HG03066 (cell line): ENCODE results near the gene TRIM64C.
"Not testable (repeated sequence)": the region's sequence is repeated elsewhere in the genome, so short reads cannot be mapped to it uniquely, and the experiment has no call there.

Experiments used
- ATAC-seq: cut with Tn5 transposase; IDR thresholded peaks from one replicate; pipeline ENCODE4 v1.9.1; 2021; ENCODE audit warnings: low read depth; ENCODE audit not compliant: unreplicated experiment

TRIM64C gene

DNA sequence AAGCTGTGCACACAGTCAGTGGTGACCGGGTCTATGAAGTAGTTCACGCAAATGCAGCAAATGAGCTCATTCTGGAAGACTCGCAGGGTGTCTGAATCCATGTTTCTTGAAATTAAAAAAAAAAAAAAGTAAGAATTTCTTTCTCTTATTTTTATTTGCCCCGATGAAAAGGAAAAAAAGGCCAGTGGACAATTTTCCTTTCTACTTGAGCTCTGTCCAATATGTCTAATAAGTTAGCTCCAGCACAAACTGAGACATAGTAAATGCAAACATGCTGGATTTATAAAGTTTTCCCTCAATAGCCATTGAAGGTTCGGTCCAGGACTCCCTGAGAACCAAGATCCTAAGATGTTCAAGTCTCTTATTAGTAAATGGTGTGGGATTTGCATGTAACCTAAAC lies at the start of gene TRIM64C:
TSS of gene TRIM64C (minus strand) at position 101 of the 400 bp plus-strand sequence. CDS start at position 101, 0 bp downstream.
- ATAC-seq = not testable (repeated sequence)

GRCh38 chr11:49102356-49102755 lies 43.4 kb upstream of the TRIM64C start:
- not testable (repeated sequence) for ATAC-seq

DNA sequence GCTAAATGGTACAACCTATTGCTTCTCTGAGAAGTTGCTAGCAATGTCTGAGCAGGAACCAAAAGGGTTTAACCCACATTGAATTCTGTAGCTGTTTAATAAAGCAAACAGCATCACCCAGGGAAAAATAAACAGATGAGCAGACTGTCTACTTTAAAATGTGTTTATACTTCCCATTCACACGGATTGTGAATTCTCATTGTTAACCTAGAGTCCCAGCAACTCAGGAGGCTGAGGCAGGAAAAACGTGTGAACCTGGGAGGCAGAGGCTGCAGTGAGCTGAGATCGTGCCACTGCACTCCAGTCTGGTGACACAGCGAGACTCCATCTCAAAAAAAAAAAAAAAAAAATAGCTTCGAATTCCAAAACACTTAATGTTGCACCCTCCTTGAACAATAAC lies 11.0 kb upstream of the TRIM64C start:
- not testable (repeated sequence) for ATAC-seq

GRCh38 chr11:49049821-49050220 lies 9.1 kb downstream of the TRIM64C start:
- not testable (repeated sequence) for ATAC-seq

- not testable (repeated sequence) for ATAC-seq
These were observed 10.7 kb downstream of the TRIM64C start for GRCh38 chr11:49048229-49048628.

DNA sequence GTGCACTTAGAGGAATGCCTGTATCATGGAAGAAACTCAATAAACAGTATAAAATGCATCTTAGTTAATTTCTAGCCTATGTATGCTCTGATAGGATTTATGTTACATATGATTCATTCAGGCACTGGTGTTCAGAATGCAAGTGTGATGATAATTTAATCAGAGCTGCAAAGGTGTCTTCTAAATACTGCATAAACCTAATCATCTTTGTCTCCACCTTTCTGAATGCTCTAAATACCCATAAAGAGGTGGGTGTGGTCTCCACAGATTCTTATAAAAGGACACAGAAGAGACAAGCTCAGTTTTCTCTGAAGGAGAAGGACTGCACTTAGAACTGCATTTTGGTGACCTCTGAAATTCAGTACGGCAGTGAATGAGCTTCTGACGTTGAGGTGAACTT lies 30.4 kb downstream of the TRIM64C start, which contains the start of gene TRIM49B:
TSS of gene TRIM49B (plus strand) at position 301 of the 400 bp plus-strand sequence. CDS start 2,777 bp downstream, outside the sequence.
- ATAC-seq = not testable (repeated sequence)
